COLO829 (cell line): ENCODE data around the gene WDR37.
"Not testable (repeated sequence)": the region's sequence is repeated elsewhere in the genome, so short reads cannot be mapped to it uniquely, and the experiment has no call there.

Experiments used
- DNase-seq: peaks from one replicate; pipeline ENCODE4 v3.0.0; 2012; ENCODE audit warnings: low spot score

WDR37 gene

GRCh38 chr10:1056326-1057105 is at the start of gene WDR37:
Gene WDR37, plus strand, starts transcription at chr10:1056385. Its CDS starts 15,771 bp downstream, at chr10:1072156.
- peak; percentile 71 for DNase-seq

- DNase-seq: no peak
These were observed 49.6 kb upstream of the WDR37 start for GRCh38 chr10:1006573-1006972.

GRCh38 chr10:1007583-1007982 is 48.6 kb upstream of the WDR37 start:
- no peak for DNase-seq

- no peak for DNase-seq
These were observed 47.1 kb upstream of the WDR37 start for GRCh38 chr10:1009071-1009494.

GRCh38 chr10:1009947-1010346 is 46.2 kb upstream of the WDR37 start:
- DNase-seq: not testable (repeated sequence)

GRCh38 chr10:1010703-1011102 is 45.5 kb upstream of the WDR37 start:
- DNase-seq: no peak

GRCh38 chr10:1011696-1012095 is 44.5 kb upstream of the WDR37 start:
- DNase-seq: no peak

GRCh38 chr10:1015688-1016087 is 40.5 kb upstream of the WDR37 start:
- no peak for DNase-seq

- DNase-seq: no peak
These were observed 36.8 kb upstream of the WDR37 start for GRCh38 chr10:1019362-1019761.

- DNase-seq: no peak
These were observed 35.7 kb upstream of the WDR37 start for GRCh38 chr10:1020460-1020859.

GRCh38 chr10:1020958-1021357 is 35.2 kb upstream of the WDR37 start:
- DNase-seq: no peak

GRCh38 chr10:1022413-1022812 is 33.8 kb upstream of the WDR37 start:
- no peak for DNase-seq

GRCh38 chr10:1024103-1024502 is 32.1 kb upstream of the WDR37 start:
- DNase-seq: no peak

GRCh38 chr10:1025683-1026082 is 30.5 kb upstream of the WDR37 start, which contains the start of gene IDI2:
Gene IDI2, minus strand, starts transcription at chr10:1025859. Its CDS starts 1,136 bp downstream, at chr10:1024723.
- DNase-seq: no peak

GRCh38 chr10:1026578-1026977 is 29.6 kb upstream of the WDR37 start:
- DNase-seq: no peak

GRCh38 chr10:1029838-1030237 is 26.3 kb upstream of the WDR37 start:
- no peak for DNase-seq

- DNase-seq: no peak
These were observed 22.6 kb upstream of the WDR37 start for GRCh38 chr10:1033601-1034000.

GRCh38 chr10:1034758-1035157 is 21.4 kb upstream of the WDR37 start:
- peak; percentile 48 for DNase-seq

GRCh38 chr10:1035201-1035600 is 21.0 kb upstream of the WDR37 start:
- no peak for DNase-seq

GRCh38 chr10:1036341-1036791 is 19.8 kb upstream of the WDR37 start:
- no peak for DNase-seq

- no peak for DNase-seq
These were observed 19.1 kb upstream of the WDR37 start for GRCh38 chr10:1037098-1037497.

GRCh38 chr10:1038769-1039168 is 17.4 kb upstream of the WDR37 start:
- not testable (repeated sequence) for DNase-seq

- DNase-seq: no peak
These were observed 16.1 kb upstream of the WDR37 start for GRCh38 chr10:1040133-1040532.

GRCh38 chr10:1041514-1041913 is 14.7 kb upstream of the WDR37 start:
- no peak for DNase-seq
